ENCODE results near the gene UBL3.

Gene UBL3

GRCh38 chr13:29799041-29799440 is 51.4 kb downstream of the UBL3 start:
- Histone ChIP-seq H3K36me3 (no peaks in the 10 kb centered on the region), H4K20me1 (peaks cover 8 to 100% (median 23%) of the 10 kb centered on the region in 11 experiments; a peak in 18 of 22 replicates), H3K4me2 (no peak overlapping the region), H3K4me1 (peaks cover 8 to 19% (median 13%) of the 10 kb centered on the region in 10 experiments; a peak in 17 of 20 replicates), H3K9me3 (replicated peaks in 1 of 11) (peaks cover 0 to 20% (median 7%) of the 10 kb centered on the region in 11 experiments; a peak in 7 of 22 replicates), H3K4me3 (no peak overlapping the region), H3K27me3 (no peaks in the 10 kb centered on the region), H3K27ac (no peak overlapping the region), H3K9ac (no peak overlapping the region)
- TF ChIP-seq Cebpa-rat (IDR thresholded peaks at IDR 0.05): no peak

- Histone ChIP-seq H3K9ac (no peak overlapping the region), H3K36me3 (no peaks in the 10 kb centered on the region), H3K27ac (no peak overlapping the region), H3K4me1 (no peaks in the 10 kb centered on the region), H3K27me3 (no peaks in the 10 kb centered on the region), H3K4me3 (no peak overlapping the region), H4K20me1 (peaks cover 0 to 100% (median 16%) of the 10 kb centered on the region in 11 experiments; a peak in 11 of 22 replicates), H3K4me2 (no peak overlapping the region), H3K9me3 (replicated peaks in 1 of 11) (no peaks in the 10 kb centered on the region)
- no peak for TF ChIP-seq Cebpa-rat (IDR thresholded peaks at IDR 0.05)
These were observed 58.2 kb downstream of the UBL3 start for GRCh38 chr13:29791997-29792780.

- H3K4me1 ChIP-seq: no peaks in the 10 kb centered on the region
- TF ChIP-seq Cebpa-rat (IDR thresholded peaks at IDR 0.05): no peak
- H3K36me3 ChIP-seq: no peaks in the 10 kb centered on the region
- H4K20me1 ChIP-seq: peaks cover 0 to 100% (median 16%) of the 10 kb centered on the region in 11 experiments; a peak in 11 of 22 replicates
- H3K27ac ChIP-seq: no peak overlapping the region
- no peak overlapping the region for H3K4me3 ChIP-seq
- no peak overlapping the region for H3K9ac ChIP-seq
- no peaks in the 10 kb centered on the region for H3K9me3 ChIP-seq (replicated peaks in 1 of 11)
- no peaks in the 10 kb centered on the region for H3K27me3 ChIP-seq
- H3K4me2 ChIP-seq: no peak overlapping the region
These were observed 58.9 kb downstream of the UBL3 start for GRCh38 chr13:29791508-29791907.

GRCh38 chr13:29786698-29787097 is 63.7 kb downstream of the UBL3 start:
- TF ChIP-seq Cebpa-rat (IDR thresholded peaks at IDR 0.05): no peak
- H3K4me3 ChIP-seq: no peak overlapping the region
- H3K27me3 ChIP-seq: no peaks in the 10 kb centered on the region
- no peaks in the 10 kb centered on the region for H3K9me3 ChIP-seq (replicated peaks in 1 of 11)
- peaks cover 0 to 100% (median 19%) of the 10 kb centered on the region in 11 experiments; a peak in 15 of 22 replicates for H4K20me1 ChIP-seq
- H3K36me3 ChIP-seq: no peaks in the 10 kb centered on the region
- H3K4me1 ChIP-seq: no peaks in the 10 kb centered on the region
- no peak overlapping the region for H3K27ac ChIP-seq
- H3K4me2 ChIP-seq: no peak overlapping the region
- no peak overlapping the region for H3K9ac ChIP-seq

- Histone ChIP-seq H3K4me2 (no peak overlapping the region), H3K4me1 (no peaks in the 10 kb centered on the region)
- no peak for TF ChIP-seq Cebpa-rat (IDR thresholded peaks at IDR 0.05)
These were observed 64.4 kb downstream of the UBL3 start for GRCh38 chr13:29785978-29786377.

GRCh38 chr13:29782798-29783197 is 67.6 kb downstream of the UBL3 start:
- no peak overlapping the region for H3K4me2 ChIP-seq

More at GRCh38 chr13:29785978-29786377, 64.4 kb downstream of the UBL3 start:
- Histone ChIP-seq H3K27me3 (no peaks in the 10 kb centered on the region), H3K27ac (no peak overlapping the region), H3K36me3 (no peaks in the 10 kb centered on the region), H3K4me3 (no peak overlapping the region), H3K9me3 (replicated peaks in 1 of 11) (no peaks in the 10 kb centered on the region), H4K20me1 (peaks cover 0 to 100% (median 23%) of the 10 kb centered on the region in 11 experiments; a peak in 15 of 22 replicates), H3K9ac (no peak overlapping the region)

GRCh38 chr13:29774830-29775229 is 75.6 kb downstream of the UBL3 start:
- Histone ChIP-seq H3K4me3 (no peak overlapping the region), H3K27ac (no peak overlapping the region), H3K9ac (no peak overlapping the region), H4K20me1 (peaks cover 0 to 72% (median 0%) of the 10 kb centered on the region in 11 experiments; a peak in 8 of 22 replicates), H3K4me1 (no peaks in the 10 kb centered on the region), H3K36me3 (peaks cover 0 to 30% (median 10%) of the 10 kb centered on the region in 11 experiments; a peak in 15 of 22 replicates), H3K9me3 (replicated peaks in 1 of 11) (peaks cover 0 to 3% (median 0%) of the 10 kb centered on the region in 11 experiments; a peak in 1 of 22 replicates), H3K4me2 (no peak overlapping the region), H3K27me3 (no peaks in the 10 kb centered on the region)
- TF ChIP-seq Cebpa-rat (IDR thresholded peaks at IDR 0.05): no peak

More at GRCh38 chr13:29782798-29783197, 67.6 kb downstream of the UBL3 start:
- H3K27ac ChIP-seq: no peak overlapping the region
- no peak overlapping the region for H3K9ac ChIP-seq
- peaks cover 0 to 96% (median 19%) of the 10 kb centered on the region in 11 experiments; a peak in 15 of 22 replicates for H4K20me1 ChIP-seq
- H3K4me1 ChIP-seq: no peaks in the 10 kb centered on the region
- no peak for TF ChIP-seq Cebpa-rat (IDR thresholded peaks at IDR 0.05)
- no peaks in the 10 kb centered on the region for H3K36me3 ChIP-seq
- peaks cover 0 to under 1% (median 0%) of the 10 kb centered on the region in 11 experiments; a peak in 1 of 22 replicates for H3K9me3 ChIP-seq (replicated peaks in 1 of 11)
- H3K4me3 ChIP-seq: no peak overlapping the region
- H3K27me3 ChIP-seq: no peaks in the 10 kb centered on the region

GRCh38 chr13:29771247-29771646 is 79.2 kb downstream of the UBL3 start:
- Histone ChIP-seq H4K20me1 (peaks cover 0 to 65% (median 0%) of the 10 kb centered on the region in 11 experiments; a peak in 7 of 22 replicates), H3K9ac (no peak overlapping the region), H3K4me2 (no peak overlapping the region), H3K27ac (no peak overlapping the region), H3K9me3 (replicated peaks in 1 of 11) (no peaks in the 10 kb centered on the region), H3K4me1 (no peaks in the 10 kb centered on the region), H3K4me3 (no peak overlapping the region), H3K27me3 (no peaks in the 10 kb centered on the region), H3K36me3 (peaks cover 9 to 48% (median 18%) of the 10 kb centered on the region in 11 experiments; a peak in 20 of 22 replicates)
- no peak for TF ChIP-seq Cebpa-rat (IDR thresholded peaks at IDR 0.05)

- Histone ChIP-seq H3K27ac (no peak overlapping the region), H3K4me2 (no peak overlapping the region), H3K4me3 (no peak overlapping the region), H3K9ac (no peak overlapping the region), H3K9me3 (replicated peaks in 1 of 11) (no peaks in the 10 kb centered on the region), H3K36me3 (peaks cover 11 to 49% (median 15%) of the 10 kb centered on the region in 11 experiments; a peak in 19 of 22 replicates), H3K27me3 (no peaks in the 10 kb centered on the region), H3K4me1 (peaks cover 0 to 3% (median 0%) of the 10 kb centered on the region in 10 experiments; a peak in 1 of 20 replicates), H4K20me1 (peaks cover 0 to 40% (median 0%) of the 10 kb centered on the region in 11 experiments; a peak in 3 of 22 replicates)
- no peak for TF ChIP-seq Cebpa-rat (IDR thresholded peaks at IDR 0.05)
These were observed 83.4 kb downstream of the UBL3 start for GRCh38 chr13:29767006-29767405.

All from BLaER1 treated with 17β-estradiol and CSF1 and Interleukin-3, amounts not matched to agents 10 nM and 100 nM (cell line).